DND-41 (cell line): Measurements from ENCODE around the gene OR6N1.

Experiments
- ATAC-seq: fragments of 200-7000 bp; cut with Tn5 transposase; 3 replicates; pipeline ENCODE4 v1.9.1; 2021; ENCODE audit warnings: low read depth; ENCODE audit not compliant: insufficient read depth
- DNase-seq: peaks from one replicate; pipeline ENCODE4 v3.0.0-alpha.2; 2020
- H2AFZ ChIP-seq: 2 replicates; pipeline ENCODE4 v1.6.0; 2012; ENCODE audit warnings: low read depth, low read length
- H3K27ac ChIP-seq: 2 replicates; pipeline ENCODE4 v1.5.1; 2012; ENCODE audit warnings: low read length, inconsistent platforms
- H3K27me3 ChIP-seq: fragments of 200-600 bp; sonication (generic); 2 replicates; pipeline ENCODE4 v1.6.0; 2012; ENCODE audit warnings: low read length, mild to moderate bottlenecking, inconsistent platforms; ENCODE audit not compliant: insufficient read depth, poor library complexity
- H3K36me3 ChIP-seq: 2 replicates; pipeline ENCODE4 v1.5.1; 2012; ENCODE audit warnings: low read length, inconsistent platforms; ENCODE audit not compliant: insufficient read depth
- H3K4me1 ChIP-seq: 2 replicates; pipeline ENCODE4 v1.5.1; 2012; ENCODE audit warnings: mild to moderate bottlenecking, low read length; ENCODE audit not compliant: insufficient read depth
- H3K4me2 ChIP-seq: 2 replicates; pipeline ENCODE4 v1.6.0; 2012; ENCODE audit warnings: mild to moderate bottlenecking, moderate library complexity, low read length, inconsistent platforms; ENCODE audit not compliant: insufficient read depth
- H3K4me3 ChIP-seq, 2 experiments: fragments of 200-600 bp in 1 of 2; shearing (Covaris generic) in 1 of 2; 2 replicates each; pipeline ENCODE4 v1.5.1; 2012 to 2016; ENCODE audit warnings: inconsistent platforms in 2 of 2, low read length in 2 of 2, mild to moderate bottlenecking in 2 of 2, low read depth in 1 of 2, moderate library complexity in 1 of 2
- H3K79me2 ChIP-seq: 2 replicates; pipeline ENCODE4 v1.6.0; 2012; ENCODE audit warnings: low read length, inconsistent platforms; ENCODE audit not compliant: insufficient read depth
- H3K9ac ChIP-seq: 2 replicates; pipeline ENCODE4 v1.6.0; 2012; ENCODE audit warnings: low read depth, mild to moderate bottlenecking, inconsistent platforms, low read length, moderate library complexity
- H3K9me3 ChIP-seq: 2 replicates; pipeline ENCODE4 v1.5.1; 2012; ENCODE audit warnings: low read length, moderate library complexity, mild to moderate bottlenecking, inconsistent platforms; ENCODE audit not compliant: insufficient read depth, severe bottlenecking
- H4K20me1 ChIP-seq: 2 replicates; pipeline ENCODE4 v1.6.0; 2012; ENCODE audit warnings: low read length; ENCODE audit not compliant: insufficient read depth
- CTCF ChIP-seq: IDR thresholded peaks from 2 replicates; pipeline ENCODE4 v1.5.1; 2012; ENCODE audit warnings: borderline replicate concordance, low read length, moderate library complexity, mild to moderate bottlenecking; ENCODE audit not compliant: poor library complexity, severe bottlenecking; ENCODE audit errors: extremely low read depth
- EZH2 ChIP-seq: IDR thresholded peaks from 3 replicates; pipeline ENCODE4 v1.6.1; 2012; ENCODE audit warnings: borderline replicate concordance, low read depth, mild to moderate bottlenecking, moderate library complexity, low read length, inconsistent platforms; ENCODE audit not compliant: severe bottlenecking

Gene OR6N1

DNA sequence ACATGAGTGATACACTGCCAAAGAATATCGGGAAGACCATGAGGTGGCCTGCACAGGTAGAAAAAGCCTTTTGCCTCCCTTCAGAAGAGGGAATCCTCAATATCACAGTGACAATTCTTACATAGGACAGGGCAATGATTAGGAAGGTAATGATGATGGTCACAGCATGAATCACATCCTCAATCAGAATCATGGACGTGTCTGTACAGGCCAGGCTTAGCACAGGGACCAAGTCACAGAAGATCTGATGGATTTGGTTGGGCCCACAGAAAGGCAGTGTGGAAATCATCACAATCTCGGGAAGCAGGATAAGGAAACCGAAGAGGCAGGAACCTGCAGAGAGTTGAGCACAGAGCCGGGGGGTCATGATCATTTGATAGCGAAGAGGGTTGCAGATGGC is 54.7 kb downstream of the OR6N1 start:
- no peak for ATAC-seq
- Histone ChIP-seq H3K9me3 (no peaks in the 10 kb centered on the region), H3K79me2 (no peaks in the 10 kb centered on the region), H3K4me2 (no peak overlapping the region), H3K4me3 (no peak overlapping the region), H3K4me1 (no peaks in the 10 kb centered on the region), H3K9ac (no peak overlapping the region), H4K20me1 (no peaks in the 10 kb centered on the region), H3K36me3 (no peaks in the 10 kb centered on the region), H2AFZ (no peak overlapping the region), H3K27ac (no peak overlapping the region), H3K27me3 (peaks cover 15% of the 10 kb centered on the region)
- TF ChIP-seq EZH2 (no peak), CTCF (no peak)
- no peak for DNase-seq

DNA sequence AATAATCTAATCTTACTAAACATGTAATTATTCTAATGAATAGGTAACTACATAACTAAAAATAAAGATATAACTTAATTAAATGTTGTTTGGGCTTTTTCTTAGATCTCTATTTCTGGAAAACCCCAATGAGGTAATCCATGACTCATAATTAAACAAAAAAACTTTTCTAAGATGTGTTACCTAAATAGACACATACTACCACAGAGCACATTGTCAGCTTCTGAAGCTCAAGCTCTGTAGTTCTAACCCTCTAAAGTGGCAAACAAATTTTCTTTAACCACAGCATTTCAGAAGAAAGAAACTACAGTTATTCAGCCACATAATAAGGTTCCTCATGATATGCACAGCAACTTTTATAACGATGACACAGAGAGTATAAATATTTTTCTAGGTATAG is 55.7 kb downstream of the OR6N1 start:
- Histone ChIP-seq H3K4me3 (no peak overlapping the region), H4K20me1 (no peaks in the 10 kb centered on the region), H3K9ac (no peak overlapping the region), H2AFZ (no peak overlapping the region), H3K4me1 (no peaks in the 10 kb centered on the region), H3K79me2 (no peaks in the 10 kb centered on the region), H3K27ac (no peak overlapping the region), H3K4me2 (no peak overlapping the region), H3K36me3 (no peaks in the 10 kb centered on the region), H3K27me3 (peaks cover 20% of the 10 kb centered on the region), H3K9me3 (no peaks in the 10 kb centered on the region)
- ATAC-seq (no peak), DNase-seq (no peak)
- TF ChIP-seq EZH2 (no peak), CTCF (no peak)

GRCh38 chr1:158714754-158715153 is 57.2 kb downstream of the OR6N1 start:
- Histone ChIP-seq H3K27me3 (peaks cover 20% of the 10 kb centered on the region), H3K9ac (no peak overlapping the region), H4K20me1 (no peaks in the 10 kb centered on the region), H3K4me1 (no peaks in the 10 kb centered on the region), H3K4me2 (no peak overlapping the region), H3K36me3 (no peaks in the 10 kb centered on the region), H3K9me3 (no peaks in the 10 kb centered on the region), H3K4me3 (no peak overlapping the region), H3K79me2 (no peaks in the 10 kb centered on the region), H3K27ac (no peak overlapping the region), H2AFZ (no peak overlapping the region)
- TF ChIP-seq CTCF (no peak), EZH2 (no peak)
- ATAC-seq: no peak
- no peak for DNase-seq
